GM13977 (cell line): Measurements from ENCODE around the gene OLFM2.

ENCODE experiments used
- DNase-seq: peaks from one replicate; pipeline ENCODE4 v3.0.0; 2012; ENCODE audit warnings: low spot score
- in situ Hi-C: fragments of 300-500 bp; cut with MboI; formaldehyde crosslinking; loops from one replicate; pipeline ENCODE4 v1.12.0; 2022; ENCODE audit warnings: low sequenced_read_pairs, low pct_unique_long_range_greater_than_20kb, mixed read lengths, inconsistent platforms; ENCODE audit not compliant: unreplicated experiment
- TF ChIP-seq, protein P1 (sequence below): IDR thresholded peaks from 2 replicates; pipeline ENCODE4 v1.5.1; 2012; ENCODE audit warnings: mild to moderate bottlenecking, control low read depth; ENCODE audit not compliant: insufficient read depth; ENCODE audit errors: extremely low read depth, missing control alignments

The OLFM2 gene

DNA sequence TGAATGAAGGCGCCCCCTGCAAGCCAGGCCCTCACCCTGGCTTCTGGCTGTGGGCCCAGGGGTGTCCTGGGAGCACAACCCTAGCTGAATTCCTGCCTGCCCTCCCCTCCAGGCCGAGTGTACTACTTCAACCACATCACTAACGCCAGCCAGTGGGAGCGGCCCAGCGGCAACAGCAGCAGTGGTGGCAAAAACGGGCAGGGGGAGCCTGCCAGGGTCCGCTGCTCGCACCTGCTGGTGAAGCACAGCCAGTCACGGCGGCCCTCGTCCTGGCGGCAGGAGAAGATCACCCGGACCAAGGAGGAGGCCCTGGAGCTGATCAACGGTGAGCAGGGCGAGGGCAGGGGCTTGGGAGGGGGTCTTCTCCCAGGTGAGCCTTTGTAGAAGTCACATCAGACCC is 98.0 kb downstream of the OLFM2 start:
- in situ Hi-C loops: no loop called here
- DNase-seq: no peak
- TF ChIP-seq, protein P1, sequence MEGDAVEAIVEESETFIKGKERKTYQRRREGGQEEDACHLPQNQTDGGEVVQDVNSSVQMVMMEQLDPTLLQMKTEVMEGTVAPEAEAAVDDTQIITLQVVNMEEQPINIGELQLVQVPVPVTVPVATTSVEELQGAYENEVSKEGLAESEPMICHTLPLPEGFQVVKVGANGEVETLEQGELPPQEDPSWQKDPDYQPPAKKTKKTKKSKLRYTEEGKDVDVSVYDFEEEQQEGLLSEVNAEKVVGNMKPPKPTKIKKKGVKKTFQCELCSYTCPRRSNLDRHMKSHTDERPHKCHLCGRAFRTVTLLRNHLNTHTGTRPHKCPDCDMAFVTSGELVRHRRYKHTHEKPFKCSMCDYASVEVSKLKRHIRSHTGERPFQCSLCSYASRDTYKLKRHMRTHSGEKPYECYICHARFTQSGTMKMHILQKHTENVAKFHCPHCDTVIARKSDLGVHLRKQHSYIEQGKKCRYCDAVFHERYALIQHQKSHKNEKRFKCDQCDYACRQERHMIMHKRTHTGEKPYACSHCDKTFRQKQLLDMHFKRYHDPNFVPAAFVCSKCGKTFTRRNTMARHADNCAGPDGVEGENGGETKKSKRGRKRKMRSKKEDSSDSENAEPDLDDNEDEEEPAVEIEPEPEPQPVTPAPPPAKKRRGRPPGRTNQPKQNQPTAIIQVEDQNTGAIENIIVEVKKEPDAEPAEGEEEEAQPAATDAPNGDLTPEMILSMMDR: no peak

DNA sequence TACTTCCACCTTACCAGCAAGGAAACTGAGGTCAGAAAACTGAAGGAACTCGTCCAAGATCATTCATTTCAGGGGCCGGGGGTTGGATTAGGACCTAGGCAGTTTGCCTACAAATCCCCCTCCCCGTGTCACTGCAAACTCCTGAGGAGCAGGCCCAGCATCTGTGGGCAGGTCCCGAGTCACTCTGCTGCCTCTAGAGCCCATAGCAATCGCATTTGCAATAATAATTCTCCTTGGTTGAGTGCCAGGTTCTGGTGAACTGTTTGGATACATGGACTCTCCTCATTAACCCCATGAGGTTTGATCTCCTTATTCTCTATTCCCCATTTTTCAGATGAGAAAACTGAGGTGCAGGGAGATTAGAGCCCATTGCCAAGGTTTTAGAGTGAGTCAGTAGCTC is 100.3 kb downstream of the OLFM2 start:
- in situ Hi-C loops: no loop called here
- DNase-seq: no peak
- TF ChIP-seq, protein P1: no peak

DNA sequence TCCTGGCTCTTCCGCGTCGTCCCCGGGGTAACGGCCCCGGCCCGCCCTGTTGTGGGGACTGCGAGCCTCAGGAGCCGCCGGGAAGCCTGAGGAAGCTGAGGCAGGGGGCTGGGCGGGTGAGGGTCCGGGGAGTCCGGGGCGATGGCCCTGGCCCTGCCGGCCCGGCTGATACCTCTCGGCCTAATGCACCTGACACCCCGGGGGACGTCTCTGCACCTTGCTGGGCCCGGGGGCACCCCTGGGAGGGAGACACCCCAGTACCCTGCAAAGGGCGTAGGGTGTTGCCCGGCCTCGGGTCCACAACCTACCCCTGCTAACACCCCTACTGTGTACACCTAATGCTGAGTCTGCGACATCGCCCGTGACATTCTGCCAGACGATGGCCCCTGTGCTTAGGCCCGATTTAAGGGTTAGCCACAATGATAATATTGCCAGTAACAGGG is 100.8 kb downstream of the OLFM2 start:
- DNase-seq: no peak
- in situ Hi-C loops: no loop called here
- TF ChIP-seq, protein P1: no peak

DNA sequence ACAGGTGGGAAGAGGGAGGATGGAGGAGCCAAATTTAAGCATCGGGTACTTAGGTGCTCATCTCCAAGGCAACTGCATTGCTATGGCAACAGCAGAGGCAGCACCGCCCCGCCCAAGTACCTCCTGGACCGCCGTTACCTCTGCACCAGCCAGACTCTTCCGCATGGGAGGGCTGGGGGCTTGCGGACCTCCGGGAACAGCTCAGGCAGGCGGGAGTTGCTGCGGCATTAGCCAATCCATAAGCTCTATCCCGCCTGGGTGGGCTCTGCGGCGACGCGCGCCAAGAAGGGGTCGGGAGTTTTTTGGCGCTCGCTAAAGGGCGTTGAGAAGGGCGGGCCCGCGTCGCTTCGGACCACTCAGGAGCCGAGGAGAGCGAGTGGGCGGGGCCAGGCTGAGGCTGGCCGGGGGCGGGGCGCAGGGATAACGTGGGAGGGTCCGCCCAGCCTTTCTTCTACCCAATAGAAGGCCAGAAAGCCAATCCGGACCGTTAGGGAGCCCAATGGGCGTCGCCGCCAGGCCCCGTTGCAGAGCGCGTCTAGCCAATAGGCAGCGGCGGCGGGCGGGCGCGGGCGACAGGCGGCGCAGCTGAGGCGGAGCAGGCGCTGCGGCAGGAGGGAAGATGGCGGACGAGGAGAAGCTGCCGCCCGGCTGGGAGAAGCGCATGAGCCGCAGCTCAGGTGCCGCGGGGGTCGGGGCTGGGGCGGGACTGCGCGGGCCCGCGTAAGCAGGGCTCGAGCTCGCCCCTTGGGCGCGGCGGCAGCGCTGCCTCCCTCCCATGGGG is 101.4 kb downstream of the OLFM2 start, which contains the start of gene PIN1:
PIN1 (plus strand) TSS at position 593 of the 781 bp plus-strand sequence; CDS start at position 620, 27 bp downstream.
- TF ChIP-seq, protein P1: peak; percentile 67
- DNase-seq: peak; percentile 99
- in situ Hi-C loops: no loop called here

DNA sequence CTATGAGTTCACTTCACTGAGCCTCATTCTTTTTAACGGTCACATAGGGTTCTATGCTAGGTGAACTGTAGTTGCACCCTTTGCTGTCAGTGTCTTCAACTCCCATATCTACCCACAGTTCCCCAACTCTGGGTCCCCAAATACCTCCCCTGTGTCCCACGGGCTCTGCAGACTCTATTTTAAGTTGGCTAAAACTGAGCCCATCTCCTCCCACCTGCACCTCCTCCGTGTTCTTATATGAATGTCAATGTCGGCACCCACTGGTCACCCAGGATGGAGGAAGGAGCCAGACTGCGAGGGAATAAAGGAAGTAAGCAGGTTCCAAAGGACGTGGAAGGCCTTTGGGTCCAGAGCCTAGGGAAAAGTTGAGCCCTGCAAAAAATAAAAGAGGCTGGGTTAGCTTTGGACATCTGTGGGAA is 102.0 kb downstream of the OLFM2 start:
- TF ChIP-seq, protein P1: no peak
- in situ Hi-C loops: no loop called here
- no peak for DNase-seq

DNA sequence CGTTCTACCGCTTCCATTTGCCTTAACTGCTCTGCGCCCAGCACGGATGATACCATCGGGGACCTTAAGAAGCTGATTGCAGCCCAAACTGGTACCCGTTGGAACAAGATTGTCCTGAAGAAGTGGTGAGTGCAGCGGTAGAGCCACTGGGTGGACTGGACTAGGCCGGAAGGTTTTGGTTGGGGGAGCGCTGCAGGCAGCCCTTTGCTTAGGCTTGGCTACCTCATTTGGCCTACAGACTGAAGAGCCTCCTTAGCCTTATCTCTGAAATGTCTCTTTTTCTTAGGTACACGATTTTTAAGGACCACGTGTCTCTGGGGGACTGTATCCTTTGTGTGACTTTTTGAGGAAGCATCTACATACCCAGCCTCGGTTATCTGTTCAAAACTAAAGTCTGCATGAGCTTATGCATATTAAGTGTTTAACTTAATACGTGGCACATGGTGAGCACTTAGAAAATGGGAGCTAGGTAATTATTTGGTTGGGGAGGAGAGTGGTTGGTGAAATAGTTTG is 107.7 kb downstream of the OLFM2 start:
- no peak for DNase-seq

More for the DNA sequence above, 107.7 kb downstream of the OLFM2 start:
- TF ChIP-seq, protein P1: no peak
- in situ Hi-C loops: no loop called here
